Head of caudate nucleus (tissue), 42 donors: Measurements from ENCODE around the gene SRMS.
"Not testable (repeated sequence)": the region's sequence is repeated elsewhere in the genome, so short reads cannot be mapped to it uniquely, and the experiment has no call there.

ENCODE experiments used
- DNase-seq, 42 donors: peaks; one replicate each; pipeline versions ENCODE4 v3.0.0 to v3.0.0-alpha.2; 2020 to 2021; ENCODE audit warnings: mixed read lengths in 7 of 42
- intact Hi-C: fragments of 100-400 bp; cut with DNase I; formaldehyde crosslinking; loops from one replicate; pipeline ENCODE4 v1.15.0; 2022

Gene SRMS

DNA sequence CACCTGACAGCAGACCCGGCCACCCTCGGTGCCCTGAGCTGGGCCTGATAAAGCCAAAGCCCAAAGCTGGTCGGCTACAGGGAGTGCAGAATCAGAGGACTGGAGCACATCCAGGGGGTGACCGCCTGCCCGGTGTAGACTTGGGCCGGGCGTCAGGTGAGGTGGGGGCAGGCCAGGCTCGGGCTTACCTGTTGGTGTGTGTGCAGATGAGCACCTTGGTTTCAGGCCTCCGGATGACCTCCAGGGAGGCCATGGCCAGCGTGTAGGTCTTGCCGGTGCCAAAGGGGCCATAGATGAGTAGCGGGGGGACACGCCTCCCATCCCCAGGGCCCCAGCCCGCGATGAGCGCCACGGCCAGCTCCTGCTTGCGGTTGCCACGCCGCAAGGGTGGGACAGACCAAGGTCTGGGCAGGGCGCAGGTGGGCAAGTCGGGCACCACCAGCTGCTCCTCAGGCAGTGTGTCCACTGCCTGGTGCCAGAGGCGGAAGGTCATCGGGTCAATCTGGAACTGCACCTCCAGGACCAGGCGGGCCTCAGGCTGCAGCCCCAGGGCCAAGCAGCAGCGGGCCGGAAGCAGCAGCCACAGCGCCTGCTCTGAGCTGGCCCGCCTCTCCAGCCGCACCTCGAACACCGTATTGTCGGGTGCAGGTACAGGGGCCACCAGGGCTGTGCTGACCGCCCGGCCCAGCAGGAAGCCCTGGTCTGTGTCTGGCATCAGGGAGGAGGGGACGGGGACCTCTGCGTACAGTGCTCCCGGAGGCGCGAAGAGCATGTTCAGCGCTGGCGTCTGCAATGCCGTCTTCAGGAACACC, 20.8 kb upstream of the SRMS start:
- no peak for DNase-seq
- intact Hi-C loops: no loop called here

DNA sequence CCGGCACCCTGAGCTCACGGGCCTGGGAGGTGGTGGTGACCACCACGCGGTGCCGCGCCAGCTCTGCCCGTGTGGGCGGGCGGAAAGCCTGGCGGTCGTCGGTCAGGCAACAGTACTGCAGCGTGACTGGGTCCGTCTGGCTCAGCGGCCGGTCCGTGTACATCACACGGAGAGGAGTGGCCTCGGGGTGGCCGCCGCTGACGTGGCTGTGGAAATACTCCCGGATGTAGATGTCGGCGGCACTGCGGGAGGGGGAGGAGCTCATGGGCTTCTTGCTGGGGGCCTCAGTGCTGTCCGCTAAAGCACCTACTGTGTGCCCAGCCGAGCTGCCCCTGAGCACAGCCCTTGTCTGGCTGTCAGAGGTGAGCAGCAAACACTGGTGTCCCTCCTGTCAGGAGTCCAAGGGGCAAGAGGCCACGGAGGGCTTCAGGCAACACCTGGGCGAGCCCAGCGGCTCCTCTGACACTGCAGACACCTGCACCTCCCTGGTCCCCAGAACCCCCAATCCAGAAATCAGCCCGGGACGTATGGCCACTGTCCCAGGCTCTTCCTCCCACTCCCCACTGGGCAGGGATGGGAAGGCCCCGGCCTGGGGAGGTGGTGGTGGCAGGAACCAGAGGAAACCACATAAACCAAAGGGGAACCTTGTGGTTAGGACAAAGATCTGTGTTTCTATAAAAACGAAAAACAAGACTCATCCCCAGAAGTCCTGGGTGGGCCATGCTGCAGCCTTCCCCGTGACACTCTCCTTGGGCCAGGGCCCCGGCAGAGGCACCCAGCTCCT, 20.0 kb upstream of the SRMS start:
- DNase-seq: peak in 20 of 42 donors; percentile 11 to 65 (median 26)
- intact Hi-C loops: no loop called here

DNA sequence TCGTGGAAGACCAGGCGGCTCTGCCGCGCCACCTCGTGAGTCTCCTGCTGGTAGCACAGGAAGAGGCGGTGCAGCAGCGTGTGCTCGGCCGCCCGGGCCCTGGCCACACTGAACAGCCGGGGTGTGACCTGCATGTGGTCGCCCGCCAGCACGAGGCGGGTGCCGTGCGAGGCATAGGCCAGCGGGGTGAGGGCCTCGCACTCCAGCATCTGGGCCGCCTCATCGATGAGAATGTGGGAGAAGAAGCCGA, 19.5 kb upstream of the SRMS start:
- DNase-seq: no peak
- intact Hi-C loops: no loop called here

DNA sequence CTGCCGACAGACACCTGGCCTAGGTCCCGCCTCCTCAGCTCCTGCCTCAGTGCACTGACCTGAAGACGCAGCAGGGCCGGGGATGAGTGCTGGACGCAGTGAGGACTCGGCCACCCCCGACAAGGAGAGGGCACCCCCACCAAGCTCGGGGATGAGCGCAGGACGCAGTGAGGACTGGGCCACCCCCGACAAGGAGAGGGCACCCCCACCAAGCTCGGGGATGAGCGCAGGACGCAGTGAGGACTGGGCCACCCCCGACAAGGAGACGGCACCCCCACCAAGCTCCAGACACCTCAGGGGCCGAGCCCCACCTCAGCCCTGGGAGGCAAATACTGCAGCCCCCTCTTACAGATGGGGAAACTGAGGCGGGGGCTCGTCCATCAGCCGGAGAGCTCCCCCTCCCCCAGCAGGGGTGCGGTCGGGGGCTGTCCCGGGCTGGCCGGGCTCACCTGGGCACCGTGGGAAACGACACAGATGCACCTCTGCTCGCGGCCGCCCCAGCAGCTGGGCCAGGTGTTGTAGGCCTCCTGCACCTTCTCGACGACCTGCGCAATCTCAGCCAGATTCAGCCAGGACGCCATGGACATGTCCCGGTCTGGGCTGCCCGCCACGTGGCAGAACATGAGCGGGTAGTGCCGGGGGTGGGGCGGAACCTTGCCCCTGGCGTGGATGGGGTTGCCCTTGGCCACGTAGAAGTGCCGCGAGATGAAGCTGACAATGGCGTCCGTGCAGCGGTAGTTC, 19.0 kb upstream of the SRMS start:
- no peak for DNase-seq
- intact Hi-C loops: no loop called here

DNA sequence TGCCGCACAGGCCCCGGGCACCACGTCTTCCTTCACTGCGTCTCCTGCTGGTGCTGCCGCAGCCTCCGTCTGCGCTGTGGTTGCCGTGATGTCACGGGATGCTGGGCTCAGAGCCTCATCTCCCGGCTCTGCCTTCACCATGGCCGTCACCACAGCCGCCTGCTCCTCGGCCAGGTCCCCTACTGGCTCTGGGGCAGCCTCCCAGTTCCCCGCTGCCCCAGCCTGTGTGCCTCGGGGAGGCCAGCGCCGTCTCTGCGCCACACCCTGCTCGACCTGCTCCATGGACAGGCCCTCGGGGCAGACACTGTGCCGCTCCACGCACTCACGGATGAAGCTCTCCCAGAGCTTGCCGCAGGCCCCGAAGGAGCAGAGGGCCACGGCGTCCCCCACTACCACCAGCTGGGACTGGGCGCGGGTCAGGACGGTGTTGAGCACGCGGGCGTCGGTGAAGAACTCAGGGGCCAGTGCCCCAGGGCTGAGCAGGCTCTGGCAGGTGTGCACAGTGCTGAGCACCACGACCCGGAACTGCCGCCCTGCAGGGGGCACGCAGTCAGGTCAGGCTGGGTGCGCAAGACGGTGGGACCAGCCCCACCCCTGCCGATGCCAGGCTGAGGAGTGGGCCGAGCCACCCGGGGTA, 18.3 kb upstream of the SRMS start:
- intact Hi-C loops: no loop called here
- no peak for DNase-seq

DNA sequence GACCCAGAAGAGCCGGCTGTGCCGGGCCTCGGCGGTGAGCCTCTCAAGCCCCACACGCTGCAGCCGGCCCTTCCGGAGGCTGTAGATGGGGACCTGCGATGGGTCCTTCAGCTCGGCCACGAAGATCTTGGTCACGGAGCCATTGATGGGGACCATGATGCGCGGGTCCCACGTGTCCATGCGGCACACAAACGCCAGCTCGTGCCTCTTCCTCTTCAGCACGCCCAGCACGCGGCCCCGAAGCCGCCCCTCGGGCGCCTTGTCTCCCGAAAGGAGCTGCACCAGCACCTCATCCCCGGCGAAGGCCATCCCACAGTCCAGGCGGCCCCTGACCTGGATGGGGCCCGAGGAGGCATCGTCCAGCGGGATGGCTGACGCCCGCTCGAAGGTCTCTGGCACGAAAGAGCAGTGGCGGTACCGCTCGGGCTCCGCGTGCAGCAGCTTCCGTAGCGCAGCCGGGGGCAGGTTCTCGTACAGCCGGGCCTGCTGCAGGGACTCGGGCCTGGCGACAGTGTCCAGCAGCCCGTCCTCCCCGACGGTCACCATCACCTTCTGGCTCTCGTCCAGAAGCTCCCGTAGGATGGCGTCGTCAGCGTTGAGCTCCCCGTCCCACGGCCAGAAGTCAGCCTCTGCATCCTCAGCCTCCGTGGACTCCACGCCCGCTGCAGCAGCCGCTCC, 17.6 kb upstream of the SRMS start:
- intact Hi-C loops: no loop called here
- no peak for DNase-seq

DNA sequence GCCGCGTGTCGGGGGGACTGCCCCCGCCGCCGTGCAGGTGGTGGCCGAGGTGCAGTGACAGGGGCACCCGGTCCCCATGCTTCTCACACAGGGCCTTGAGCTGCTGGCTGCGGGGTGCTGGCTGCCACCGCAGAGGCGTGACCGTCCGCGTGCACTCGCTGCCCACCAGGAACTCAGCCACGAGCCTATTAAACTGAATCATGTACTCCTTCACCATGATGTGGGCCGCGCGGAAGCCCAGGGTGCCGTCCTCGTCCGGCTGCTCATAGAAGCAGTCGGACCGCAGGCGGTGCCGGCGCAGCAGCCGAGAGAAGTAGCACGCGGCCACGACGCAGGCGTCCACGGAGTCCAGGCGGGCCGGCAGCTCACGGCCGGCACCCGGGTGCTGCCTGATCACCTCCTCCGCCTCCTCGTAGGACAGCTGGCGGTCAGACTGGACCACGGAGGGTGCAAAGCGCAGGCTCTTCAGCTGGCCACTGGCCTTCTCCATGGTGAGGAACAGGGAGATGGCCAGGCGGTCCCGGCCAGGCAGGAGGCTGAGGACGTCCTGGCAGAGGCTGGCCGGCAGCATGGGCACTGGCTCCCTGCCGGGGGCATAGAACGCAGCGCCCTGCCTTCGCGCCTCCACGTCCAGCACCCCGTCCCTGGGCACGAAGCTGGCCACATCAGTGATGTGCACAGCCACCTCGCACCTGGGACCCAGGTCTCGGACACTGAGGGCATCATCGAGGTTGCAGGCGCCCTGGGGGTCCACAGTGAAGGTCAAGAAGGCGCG, 16.7 kb upstream of the SRMS start:
- intact Hi-C loops: no loop called here

DNA sequence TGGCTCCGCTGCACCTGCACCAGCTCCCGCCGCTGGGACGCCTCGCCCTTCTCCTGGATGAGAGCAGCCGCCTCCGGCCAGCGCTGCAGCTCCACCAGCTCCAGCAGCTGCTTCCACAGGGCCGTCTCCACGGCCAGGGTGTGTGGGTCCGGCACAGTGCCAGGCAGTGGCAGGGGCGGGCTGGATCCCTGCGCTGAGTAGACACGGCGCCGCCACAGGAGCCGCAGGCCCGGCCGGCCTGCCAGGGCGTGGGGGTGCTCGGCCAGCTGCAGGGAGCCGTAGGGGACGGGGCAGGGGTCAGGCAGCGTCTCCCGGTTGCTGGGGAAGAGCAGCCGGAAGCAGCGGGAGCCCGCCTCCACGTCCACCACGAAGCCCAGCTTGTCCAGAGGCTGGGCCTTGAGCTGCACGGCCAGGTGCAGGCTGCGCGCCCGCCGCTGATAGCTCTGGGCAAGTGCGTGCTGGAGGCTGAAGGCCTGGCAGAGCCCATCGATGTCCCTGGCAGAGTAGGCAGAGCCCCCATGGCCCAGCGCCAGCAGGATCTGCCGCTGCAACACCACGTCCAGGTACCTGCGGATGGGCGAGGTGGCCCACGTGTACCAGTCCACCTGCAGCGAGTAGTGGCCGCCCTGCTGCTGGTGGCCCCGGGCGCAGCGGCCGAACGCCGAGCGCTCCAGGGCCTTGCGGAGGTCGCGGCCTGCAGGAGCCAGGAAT, 15.8 kb upstream of the SRMS start:
- intact Hi-C loops: no loop called here
- DNase-seq: no peak

More for the DNA sequence above, 16.7 kb upstream of the SRMS start:
- no peak for DNase-seq

DNA sequence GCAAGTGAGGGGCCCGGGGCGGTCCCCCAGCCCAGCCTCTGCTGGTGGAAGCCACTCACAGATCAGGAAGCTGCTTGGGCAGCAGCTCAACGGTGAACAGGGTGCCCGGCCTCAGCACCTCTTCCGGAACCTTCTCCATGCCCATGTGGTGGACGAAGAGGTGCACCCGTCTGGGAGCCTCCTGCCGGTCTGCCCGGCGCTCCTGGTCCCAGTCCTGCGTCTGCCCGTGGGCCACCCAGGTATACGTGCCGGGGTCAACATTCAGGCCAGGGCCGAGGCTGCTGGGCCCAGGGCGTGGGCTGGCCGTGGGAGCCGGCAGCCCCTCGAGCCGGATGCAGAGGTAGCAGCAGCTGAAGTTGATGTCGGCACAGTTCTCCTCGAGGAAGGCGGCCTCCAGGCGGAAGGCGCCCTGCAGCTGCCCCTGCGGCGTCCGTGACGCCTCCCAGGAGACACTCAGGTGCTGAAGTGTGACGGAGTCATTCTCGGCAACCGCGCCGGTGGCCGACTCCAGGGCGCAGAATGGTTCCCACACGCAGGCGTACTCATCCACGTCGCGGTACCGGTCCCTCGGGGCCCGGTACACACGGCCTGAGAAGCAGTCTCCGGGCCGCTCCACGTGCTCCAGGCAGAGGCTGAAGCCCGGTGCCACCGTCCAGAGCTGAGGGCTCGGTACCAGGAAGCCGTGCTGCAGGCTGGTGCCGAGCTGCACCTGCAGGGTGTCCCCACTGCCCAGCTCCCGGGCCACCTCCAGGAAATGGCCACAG, 15.1 kb upstream of the SRMS start:
- DNase-seq: no peak
- intact Hi-C loops: no loop called here

DNA sequence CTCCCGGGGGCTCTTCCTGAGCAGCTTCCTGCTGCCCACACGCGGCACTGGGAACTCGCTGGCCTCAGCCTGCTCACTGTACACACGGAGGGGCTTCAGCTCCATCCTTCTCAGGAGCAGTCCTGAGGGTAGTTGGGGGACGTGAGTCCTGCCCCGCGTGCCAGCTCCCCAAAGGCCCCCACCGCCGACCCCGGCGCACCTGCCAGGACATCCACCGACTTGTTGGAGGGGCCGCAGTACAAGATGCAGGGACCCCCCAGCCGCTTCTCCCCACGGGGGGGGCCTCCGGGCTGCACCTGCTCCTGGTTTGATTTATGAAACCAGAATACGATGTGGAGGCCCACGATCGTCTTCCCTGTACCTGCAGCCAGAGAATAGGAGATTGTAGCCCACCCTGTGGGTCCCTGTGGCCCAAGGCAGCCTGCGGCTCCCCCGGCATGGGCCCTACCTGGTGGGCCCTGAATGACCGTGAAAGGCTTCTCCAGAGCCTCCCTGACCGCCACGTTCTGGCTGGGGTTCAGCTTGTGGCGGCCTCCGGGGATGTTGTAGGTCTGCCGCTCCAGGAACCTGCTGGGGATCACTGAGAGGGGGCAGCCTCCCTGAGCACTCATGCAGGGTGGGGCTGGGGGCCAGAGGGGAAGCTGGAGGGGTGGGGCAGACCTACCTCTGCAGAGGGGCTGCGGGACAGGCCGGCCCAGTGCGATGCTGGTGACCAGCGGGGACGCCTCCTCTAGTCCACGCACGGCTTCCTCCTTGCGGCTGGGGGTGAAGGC, 14.3 kb upstream of the SRMS start:
- intact Hi-C loops: no loop called here
- DNase-seq: no peak

DNA sequence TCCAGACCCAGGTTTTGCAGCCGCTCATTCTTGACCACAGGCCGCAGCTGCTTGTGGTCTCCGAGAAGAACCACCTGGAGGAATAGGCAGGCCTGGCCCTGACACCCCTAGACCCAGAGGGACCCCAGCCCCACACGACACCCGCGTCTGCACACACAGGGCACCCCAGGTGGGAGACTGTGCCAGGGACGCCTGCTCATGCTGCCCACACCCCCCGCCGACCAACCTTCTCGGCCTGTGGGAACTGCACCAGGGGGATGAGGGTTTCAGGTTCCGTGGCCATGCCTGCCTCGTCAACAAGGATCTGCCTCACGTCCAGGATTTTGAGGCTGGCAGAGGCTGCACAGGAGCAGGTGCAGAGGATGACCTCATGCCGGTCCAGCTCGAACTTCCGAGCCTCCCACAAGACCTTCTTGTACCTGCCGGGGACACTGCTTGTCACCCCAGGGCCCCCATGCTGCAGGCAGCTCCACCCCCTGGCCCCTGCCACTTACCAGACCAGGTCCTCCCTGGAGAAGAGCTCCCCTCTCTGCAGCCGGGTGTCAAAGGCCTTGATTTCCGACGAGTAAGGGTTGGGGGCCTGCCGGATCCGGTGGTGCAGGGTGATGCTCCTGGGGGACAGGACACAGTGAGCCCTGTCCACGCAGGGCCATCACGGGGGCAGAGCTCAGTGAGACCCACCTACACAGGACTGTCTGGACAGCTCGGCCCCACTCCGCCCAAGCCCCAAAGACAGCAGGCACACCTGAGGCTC, 13.5 kb upstream of the SRMS start:
- DNase-seq: no peak
- intact Hi-C loops: no loop called here

DNA sequence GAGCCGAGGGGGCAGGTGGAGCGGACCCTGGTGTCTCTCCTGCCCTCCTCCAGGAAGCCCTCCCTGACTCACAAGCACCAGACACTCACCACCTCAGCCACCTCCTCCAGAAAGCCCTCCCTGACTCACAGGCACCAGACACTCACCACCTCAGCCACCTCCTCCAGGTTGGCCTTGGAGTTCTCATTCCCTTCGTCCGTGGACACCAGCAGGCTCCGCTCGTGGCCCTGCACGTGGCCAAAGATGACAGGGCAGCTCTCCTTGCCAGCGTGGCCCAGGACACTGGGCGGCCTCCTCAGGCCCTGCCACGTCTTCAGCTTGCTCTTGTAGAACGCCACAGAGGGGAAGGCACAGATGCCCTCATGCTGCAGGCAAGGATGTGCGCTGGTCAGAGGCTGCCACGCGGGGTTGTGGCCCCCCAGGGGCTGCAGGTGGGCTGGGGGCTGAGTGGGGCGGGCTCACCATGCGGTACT, 12.8 kb upstream of the SRMS start:
- DNase-seq: no peak
- intact Hi-C loops: no loop called here

DNA sequence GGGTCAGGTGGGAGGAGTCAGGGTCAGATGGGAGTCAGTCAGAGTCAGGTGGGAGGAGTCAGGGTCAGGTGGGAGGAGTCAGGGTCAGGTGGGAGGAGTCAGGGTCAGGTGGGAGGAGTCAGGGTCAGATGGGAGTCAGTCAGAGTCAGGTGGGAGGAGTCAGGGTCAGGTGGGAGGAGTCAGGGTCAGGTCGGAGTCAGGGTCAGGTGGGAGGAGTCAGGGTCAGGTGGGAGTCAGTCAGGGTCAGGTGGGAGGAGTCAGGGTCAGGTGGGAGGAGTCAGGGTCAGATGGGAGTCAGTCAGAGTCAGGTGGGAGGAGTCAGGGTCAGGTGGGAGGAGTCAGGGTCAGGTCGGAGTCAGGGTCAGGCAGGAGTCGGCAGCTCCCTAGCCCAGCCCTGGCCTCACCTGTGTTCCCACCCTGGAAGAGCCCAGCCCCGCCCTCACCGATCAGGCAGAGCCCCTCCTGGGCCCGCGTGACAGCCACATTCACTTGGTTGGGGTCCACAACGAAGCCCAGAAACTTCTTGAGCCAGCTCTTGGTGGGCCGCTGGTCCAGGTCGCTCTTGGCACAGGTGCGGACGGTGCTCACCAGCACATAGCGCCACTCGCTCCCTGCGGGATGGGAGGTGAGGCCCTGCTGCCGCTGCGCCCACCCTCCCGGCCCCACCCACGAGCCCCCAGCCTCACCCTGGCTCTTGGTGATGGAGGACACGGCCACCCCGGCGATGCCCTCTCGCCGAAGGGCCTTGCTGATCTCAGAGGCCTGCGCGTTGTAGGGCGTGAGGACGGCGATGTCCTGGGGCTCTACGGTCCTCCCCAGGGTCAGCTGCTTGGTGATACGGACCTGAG, 12.2 kb upstream of the SRMS start:
- DNase-seq, intact Hi-C loops: not testable (repeated sequence)

DNA sequence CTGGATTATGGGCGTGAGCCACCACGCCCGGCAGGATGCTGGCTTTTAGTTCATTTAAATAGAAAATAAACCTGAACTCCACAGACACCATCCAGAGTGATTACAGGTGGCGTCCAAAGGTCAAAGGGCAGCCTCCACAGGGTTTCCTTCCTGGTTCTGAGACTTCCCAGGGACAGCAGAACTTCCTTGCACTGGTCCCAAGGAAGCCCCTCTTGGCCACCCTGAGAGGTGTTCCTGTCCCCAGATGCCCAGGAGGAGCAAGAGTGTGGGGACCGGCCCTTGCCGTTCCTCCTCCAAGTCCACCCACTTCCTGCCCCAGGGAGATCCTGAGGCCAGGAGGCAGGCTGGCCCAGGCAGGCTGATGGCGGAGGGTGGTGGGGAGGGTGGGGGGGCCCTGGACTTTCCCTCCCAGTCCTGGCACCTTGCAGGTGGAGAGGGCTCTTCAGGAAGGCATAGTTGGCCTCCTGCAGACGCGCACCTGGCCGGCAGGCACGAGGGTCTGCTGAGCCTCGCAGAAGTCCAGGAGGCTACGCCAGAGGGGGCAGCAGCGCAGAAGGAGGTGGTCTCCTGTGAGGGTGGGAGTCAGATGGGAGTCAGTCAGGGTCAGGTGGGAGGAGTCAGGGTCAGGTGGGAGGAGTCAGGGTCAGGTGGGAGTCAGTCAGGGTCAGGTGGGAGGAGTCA, 11.4 kb upstream of the SRMS start:
- intact Hi-C loops: no loop called here

More for the DNA sequence above, 11.4 kb upstream of the SRMS start:
- no peak for DNase-seq
